Measurements from ENCODE around the gene RIC8A.

The RIC8A gene

GRCh38 chr11:206002-206384 is 1.5 kb upstream of the RIC8A start:
- Histone ChIP-seq H3K4me1 (ENCODE audit: control insufficient read depth, low read depth, low read length) (no peaks in the 10 kb centered on the region), H3K4me3 (ENCODE audit: low read length) (peak overlapping the region; percentile 93), H3K27ac (ENCODE audit: low read length) (no peak overlapping the region), H3K27me3 (ENCODE audit: control insufficient read depth, insufficient read depth, low read length) (no peaks in the 10 kb centered on the region), H3K9ac (ENCODE audit: low read length) (peak overlapping the region; percentile 78), H3K36me3 (ENCODE audit: control insufficient read depth, low read depth, low read length) (peaks cover 21% of the 10 kb centered on the region), H3K9me3 (ENCODE audit: control insufficient read depth, low read depth, low read length) (no peaks in the 10 kb centered on the region)

- Histone ChIP-seq H3K9me3 (ENCODE audit: control insufficient read depth, low read depth, low read length) (no peaks in the 10 kb centered on the region), H3K27ac (ENCODE audit: low read length) (no peak overlapping the region), H3K9ac (ENCODE audit: low read length) (peak overlapping the region; percentile 78), H3K4me1 (ENCODE audit: control insufficient read depth, low read depth, low read length) (no peaks in the 10 kb centered on the region), H3K4me3 (ENCODE audit: low read length) (peak overlapping the region; percentile 93), H3K27me3 (ENCODE audit: control insufficient read depth, insufficient read depth, low read length) (no peaks in the 10 kb centered on the region), H3K36me3 (ENCODE audit: control insufficient read depth, low read depth, low read length) (peaks cover 27% of the 10 kb centered on the region)
These were observed 841 bp upstream of the RIC8A start for GRCh38 chr11:206526-207207.

- Histone ChIP-seq H3K9me3 (ENCODE audit: control insufficient read depth, low read depth, low read length) (no peaks in the 10 kb centered on the region), H3K9ac (ENCODE audit: low read length) (peak overlapping the region; percentile 78), H3K4me1 (ENCODE audit: control insufficient read depth, low read depth, low read length) (no peaks in the 10 kb centered on the region), H3K27me3 (ENCODE audit: control insufficient read depth, insufficient read depth, low read length) (no peaks in the 10 kb centered on the region), H3K36me3 (ENCODE audit: control insufficient read depth, low read depth, low read length) (peaks cover 39% of the 10 kb centered on the region), H3K4me3 (ENCODE audit: low read length) (peak overlapping the region; percentile 93), H3K27ac (ENCODE audit: low read length) (peak overlapping the region; percentile 1)
These were observed 314 bp downstream of the RIC8A start for GRCh38 chr11:207863-208180.

- Histone ChIP-seq H3K36me3 (ENCODE audit: control insufficient read depth, low read depth, low read length) (peaks cover 44% of the 10 kb centered on the region), H3K9ac (ENCODE audit: low read length) (peak overlapping the region; percentile 78), H3K27ac (ENCODE audit: low read length) (peak overlapping the region; percentile 1), H3K4me1 (ENCODE audit: control insufficient read depth, low read depth, low read length) (no peaks in the 10 kb centered on the region), H3K27me3 (ENCODE audit: control insufficient read depth, insufficient read depth, low read length) (no peaks in the 10 kb centered on the region), H3K9me3 (ENCODE audit: control insufficient read depth, low read depth, low read length) (no peaks in the 10 kb centered on the region), H3K4me3 (ENCODE audit: low read length) (peak overlapping the region; percentile 93)
These were observed 841 bp downstream of the RIC8A start for GRCh38 chr11:208181-208916.

- Histone ChIP-seq H3K27me3 (ENCODE audit: control insufficient read depth, insufficient read depth, low read length) (no peaks in the 10 kb centered on the region), H3K27ac (ENCODE audit: low read length) (no peak overlapping the region), H3K4me1 (ENCODE audit: control insufficient read depth, low read depth, low read length) (no peaks in the 10 kb centered on the region), H3K9ac (ENCODE audit: low read length) (peak overlapping the region; percentile 78), H3K36me3 (ENCODE audit: control insufficient read depth, low read depth, low read length) (peaks cover 45% of the 10 kb centered on the region), H3K4me3 (ENCODE audit: low read length) (peak overlapping the region; percentile 93), H3K9me3 (ENCODE audit: control insufficient read depth, low read depth, low read length) (no peaks in the 10 kb centered on the region)
These were observed 1.4 kb downstream of the RIC8A start for GRCh38 chr11:208917-209260.

- peak overlapping the region; percentile 78 for H3K9ac ChIP-seq (ENCODE audit: low read length)
- peaks cover 47% of the 10 kb centered on the region for H3K36me3 ChIP-seq (ENCODE audit: control insufficient read depth, low read depth, low read length)
- no peaks in the 10 kb centered on the region for H3K9me3 ChIP-seq (ENCODE audit: control insufficient read depth, low read depth, low read length)
- H3K4me3 ChIP-seq (ENCODE audit: low read length): peak overlapping the region; percentile 93
- H3K4me1 ChIP-seq (ENCODE audit: control insufficient read depth, low read depth, low read length): no peaks in the 10 kb centered on the region
- no peak overlapping the region for H3K27ac ChIP-seq (ENCODE audit: low read length)
- no peaks in the 10 kb centered on the region for H3K27me3 ChIP-seq (ENCODE audit: control insufficient read depth, insufficient read depth, low read length)
These were observed 2.0 kb downstream of the RIC8A start for GRCh38 chr11:209275-210121.

GRCh38 chr11:210122-210802 is 2.8 kb downstream of the RIC8A start:
- no peak overlapping the region for H3K27ac ChIP-seq (ENCODE audit: low read length)
- H3K9me3 ChIP-seq (ENCODE audit: control insufficient read depth, low read depth, low read length): no peaks in the 10 kb centered on the region
- no peaks in the 10 kb centered on the region for H3K4me1 ChIP-seq (ENCODE audit: control insufficient read depth, low read depth, low read length)
- no peaks in the 10 kb centered on the region for H3K27me3 ChIP-seq (ENCODE audit: control insufficient read depth, insufficient read depth, low read length)
- H3K9ac ChIP-seq (ENCODE audit: low read length): no peak overlapping the region
- H3K4me3 ChIP-seq (ENCODE audit: low read length): no peak overlapping the region
- peaks cover 51% of the 10 kb centered on the region for H3K36me3 ChIP-seq (ENCODE audit: control insufficient read depth, low read depth, low read length)

- H3K4me3 ChIP-seq (ENCODE audit: low read length): no peak overlapping the region
- no peaks in the 10 kb centered on the region for H3K9me3 ChIP-seq (ENCODE audit: control insufficient read depth, low read depth, low read length)
- H3K4me1 ChIP-seq (ENCODE audit: control insufficient read depth, low read depth, low read length): no peaks in the 10 kb centered on the region
- H3K36me3 ChIP-seq (ENCODE audit: control insufficient read depth, low read depth, low read length): peaks cover 54% of the 10 kb centered on the region
- H3K27ac ChIP-seq (ENCODE audit: low read length): no peak overlapping the region
- H3K27me3 ChIP-seq (ENCODE audit: control insufficient read depth, insufficient read depth, low read length): no peaks in the 10 kb centered on the region
- no peak overlapping the region for H3K9ac ChIP-seq (ENCODE audit: low read length)
These were observed 3.3 kb downstream of the RIC8A start for GRCh38 chr11:210803-211180.

GRCh38 chr11:211295-211694 is 3.8 kb downstream of the RIC8A start:
- Histone ChIP-seq H3K4me3 (ENCODE audit: low read length) (no peak overlapping the region), H3K27ac (ENCODE audit: low read length) (no peak overlapping the region), H3K4me1 (ENCODE audit: control insufficient read depth, low read depth, low read length) (no peaks in the 10 kb centered on the region), H3K27me3 (ENCODE audit: control insufficient read depth, insufficient read depth, low read length) (no peaks in the 10 kb centered on the region), H3K9ac (ENCODE audit: low read length) (no peak overlapping the region), H3K36me3 (ENCODE audit: control insufficient read depth, low read depth, low read length) (peaks cover 54% of the 10 kb centered on the region), H3K9me3 (ENCODE audit: control insufficient read depth, low read depth, low read length) (no peaks in the 10 kb centered on the region)

GRCh38 chr11:211741-212140 is 4.2 kb downstream of the RIC8A start:
- Histone ChIP-seq H3K27ac (ENCODE audit: low read length) (no peak overlapping the region), H3K9me3 (ENCODE audit: control insufficient read depth, low read depth, low read length) (no peaks in the 10 kb centered on the region), H3K36me3 (ENCODE audit: control insufficient read depth, low read depth, low read length) (peaks cover 54% of the 10 kb centered on the region), H3K27me3 (ENCODE audit: control insufficient read depth, insufficient read depth, low read length) (no peaks in the 10 kb centered on the region), H3K4me1 (ENCODE audit: control insufficient read depth, low read depth, low read length) (no peaks in the 10 kb centered on the region), H3K9ac (ENCODE audit: low read length) (no peak overlapping the region), H3K4me3 (ENCODE audit: low read length) (no peak overlapping the region)

All from iPS-18a (cell line).